NCI-H2227 (cell line): Measurements from ENCODE around the gene FUT8.
"Not testable (repeated sequence)": the region's sequence is repeated elsewhere in the genome, so short reads cannot be mapped to it uniquely, and the experiment has no call there.

Experiments
- DNase-seq: peaks from one replicate; lab custom pipeline; 2025; ENCODE audit not compliant: unreplicated experiment; lab: John Stamatoyannopoulos, UW

FUT8 gene

DNA sequence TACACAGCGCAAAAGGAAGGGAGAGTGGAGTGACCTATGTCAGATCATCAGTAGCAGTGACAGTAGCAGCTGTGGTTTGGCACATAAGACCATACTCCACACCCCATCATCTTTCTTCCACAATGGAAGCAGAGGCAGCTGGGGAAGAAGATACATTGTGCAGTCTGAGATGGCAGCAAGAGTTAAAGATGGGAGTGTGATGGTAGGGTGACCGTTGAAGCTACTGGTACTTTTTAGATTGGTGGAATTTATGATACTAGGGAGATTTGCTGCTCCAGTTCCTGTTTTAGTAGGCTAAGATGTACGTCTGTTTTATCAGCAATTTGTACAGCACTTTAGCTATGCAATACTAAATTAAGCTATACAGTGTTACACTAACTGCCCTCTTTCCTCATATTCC lies 291.0 kb downstream of the FUT8 start:
- peak; percentile 2 for DNase-seq

DNA sequence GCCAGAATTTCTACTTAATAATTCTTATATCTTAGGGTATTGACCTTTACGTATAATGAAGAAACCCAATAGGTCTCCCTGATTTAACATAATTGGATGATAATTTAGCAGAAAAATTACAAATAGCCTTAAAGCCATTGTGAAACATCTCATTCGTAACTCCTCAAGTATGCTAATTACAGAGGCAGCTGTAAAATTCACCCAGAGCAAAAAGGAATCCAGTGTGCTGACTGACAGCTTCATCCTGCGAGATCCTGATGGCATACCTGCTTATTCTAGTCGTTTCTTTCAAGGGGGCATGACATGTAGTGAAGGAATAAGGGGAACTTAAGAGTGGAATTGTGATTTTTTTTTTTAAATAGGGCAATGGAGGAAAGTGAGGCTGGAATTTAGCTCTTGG lies 291.5 kb downstream of the FUT8 start:
- peak; percentile 2 for DNase-seq

- DNase-seq = no peak
Measured at GRCh38 chr14:65704437-65704836, 291.9 kb downstream of the FUT8 start.

DNA sequence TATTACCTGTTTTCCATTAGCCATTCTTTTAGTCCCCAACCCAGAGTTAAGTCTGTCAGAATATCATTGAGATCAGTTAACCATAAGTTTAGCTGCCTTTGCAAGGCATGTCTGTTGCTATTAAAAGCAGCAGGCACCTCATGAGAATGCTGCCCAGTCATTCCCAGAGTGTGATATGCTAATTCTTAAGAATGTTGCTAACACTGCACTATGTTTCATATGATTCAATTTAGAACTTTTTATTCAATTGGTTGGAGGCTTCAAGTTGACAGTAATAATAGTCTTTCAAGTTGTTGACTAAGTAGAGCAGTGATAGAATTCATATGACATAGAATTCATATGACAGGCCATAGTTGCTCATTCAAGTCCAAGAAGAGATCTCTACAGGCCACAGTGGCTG lies 292.3 kb downstream of the FUT8 start:
- no peak for DNase-seq

- DNase-seq = no peak
Measured at GRCh38 chr14:65709576-65709975, 297.0 kb downstream of the FUT8 start.

- not testable (repeated sequence) for DNase-seq
Measured at GRCh38 chr14:65716813-65717212, 304.3 kb downstream of the FUT8 start.

DNA sequence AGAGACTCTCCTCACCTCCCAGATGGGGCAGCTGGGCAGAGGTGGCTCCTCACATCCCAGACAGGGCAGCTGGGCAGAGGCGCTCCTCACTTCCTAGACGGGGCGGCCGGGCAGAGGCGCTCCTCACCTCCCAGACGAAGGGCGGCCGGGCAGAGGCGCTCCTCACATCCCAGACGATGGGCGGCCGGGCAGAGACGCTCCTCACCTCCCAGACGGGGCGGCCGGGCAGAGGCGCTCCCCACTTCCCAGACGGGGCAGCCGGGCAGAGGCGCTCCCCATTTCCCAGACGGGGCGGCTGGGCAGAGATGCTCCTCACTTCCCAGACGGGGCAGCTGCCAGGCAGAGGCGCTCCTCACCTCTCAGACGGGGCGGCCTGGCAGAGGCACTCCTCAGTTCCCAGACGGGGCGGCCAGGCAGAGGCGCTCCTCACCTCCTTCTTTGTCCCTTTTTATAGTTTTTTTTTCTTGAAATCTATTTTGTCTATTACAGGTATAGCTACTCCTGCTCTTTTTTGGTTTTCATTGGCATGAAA lies 304.9 kb downstream of the FUT8 start:
- DNase-seq = not testable (repeated sequence)

DNA sequence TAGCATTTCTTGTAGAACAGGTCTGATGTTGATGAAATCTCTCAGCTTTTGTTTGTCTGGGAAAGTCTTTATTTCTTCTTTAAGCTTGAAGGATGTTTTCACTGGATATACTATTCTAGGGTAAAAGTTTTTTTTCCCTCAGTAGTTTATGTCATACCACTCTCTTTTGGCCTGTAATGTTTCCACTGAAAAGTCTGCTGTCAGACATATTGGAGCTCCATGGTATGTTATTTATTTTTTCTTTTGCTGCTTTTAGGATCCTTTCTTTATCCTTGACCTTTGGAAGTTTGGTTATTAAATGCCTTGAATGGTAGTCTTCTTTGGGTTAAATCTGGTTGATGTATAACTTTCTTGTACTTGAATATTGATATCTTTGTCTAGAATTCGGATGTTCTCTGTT lies 306.1 kb downstream of the FUT8 start:
- DNase-seq = no peak

GRCh38 chr14:65720171-65720570 lies 307.6 kb downstream of the FUT8 start:
- no peak for DNase-seq

DNA sequence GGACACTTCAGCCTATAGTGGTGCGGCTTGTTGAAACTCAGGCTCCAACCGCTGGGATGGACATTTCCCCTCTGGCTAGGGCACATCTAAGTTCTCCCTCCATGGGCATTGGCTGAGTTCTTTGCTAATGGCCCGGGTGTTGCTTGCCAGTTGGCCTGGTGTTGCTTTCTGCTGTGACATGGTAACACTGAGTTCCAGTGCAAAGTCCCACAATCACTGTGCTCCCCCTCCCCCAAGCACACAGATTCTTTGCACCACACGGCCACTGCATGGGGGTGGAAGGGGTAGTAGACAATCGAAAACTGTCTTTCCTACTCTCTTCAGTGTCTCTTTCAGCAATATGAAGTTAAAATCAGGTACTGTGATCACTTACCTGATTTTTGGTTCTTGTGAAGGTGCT lies 308.2 kb downstream of the FUT8 start:
- DNase-seq = no peak

- DNase-seq = no peak
Measured at GRCh38 chr14:65723348-65723747, 310.8 kb downstream of the FUT8 start.

GRCh38 chr14:65728604-65729003 lies 316.1 kb downstream of the FUT8 start:
- no peak for DNase-seq

GRCh38 chr14:65729566-65729965 lies 317.0 kb downstream of the FUT8 start:
- DNase-seq = no peak

GRCh38 chr14:65731933-65732506 lies 319.5 kb downstream of the FUT8 start:
- no peak for DNase-seq

DNA sequence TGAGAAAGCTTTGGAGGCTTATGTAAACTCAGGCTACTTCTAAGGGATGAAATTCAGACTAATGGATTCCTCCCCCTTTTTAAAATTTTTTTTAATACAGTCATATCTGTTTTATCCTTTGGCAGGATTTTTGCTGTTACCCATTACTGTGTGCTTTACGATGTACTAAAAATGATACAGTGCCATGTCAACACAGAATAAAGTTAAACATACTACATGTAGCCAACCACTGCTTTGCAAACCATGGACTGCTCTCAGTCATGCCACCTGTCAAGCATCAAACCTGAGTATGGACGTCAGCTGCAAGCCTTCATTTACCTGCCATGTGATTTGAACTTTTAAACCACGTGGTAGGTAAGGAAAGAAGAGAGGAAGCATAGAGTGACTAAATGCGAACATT lies 325.8 kb downstream of the FUT8 start:
- DNase-seq = no peak

GRCh38 chr14:65745396-65746190 lies 333.1 kb downstream of the FUT8 start:
- DNase-seq = no peak

- DNase-seq = no peak
Measured at GRCh38 chr14:65748796-65749195, 336.3 kb downstream of the FUT8 start.

- no peak for DNase-seq
Measured at GRCh38 chr14:65749287-65749686, 336.8 kb downstream of the FUT8 start.

DNA sequence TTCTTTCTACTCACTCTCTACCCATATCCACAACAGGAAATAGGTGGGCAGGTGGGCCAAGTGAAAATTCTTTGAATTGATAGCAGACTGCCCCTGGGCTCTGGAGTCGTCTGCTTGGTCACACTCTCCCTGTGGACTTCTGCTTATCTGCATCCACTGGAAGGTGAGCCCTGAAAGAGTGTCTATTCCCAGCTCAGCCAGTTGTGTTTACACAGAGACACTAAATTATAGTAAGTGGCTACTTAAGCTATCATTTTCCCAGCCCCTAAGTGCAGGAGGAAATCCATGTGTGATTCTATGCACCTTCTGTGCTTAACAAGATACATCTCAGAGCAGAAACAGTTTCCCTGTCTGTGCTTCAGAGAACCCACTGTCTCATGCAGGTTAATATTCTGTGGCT lies 338.4 kb downstream of the FUT8 start:
- peak; percentile 84 for DNase-seq

- peak; percentile 47 for DNase-seq
Measured at GRCh38 chr14:65751510-65751909, 339.0 kb downstream of the FUT8 start.

GRCh38 chr14:65753061-65753460 lies 340.5 kb downstream of the FUT8 start:
- no peak for DNase-seq

DNA sequence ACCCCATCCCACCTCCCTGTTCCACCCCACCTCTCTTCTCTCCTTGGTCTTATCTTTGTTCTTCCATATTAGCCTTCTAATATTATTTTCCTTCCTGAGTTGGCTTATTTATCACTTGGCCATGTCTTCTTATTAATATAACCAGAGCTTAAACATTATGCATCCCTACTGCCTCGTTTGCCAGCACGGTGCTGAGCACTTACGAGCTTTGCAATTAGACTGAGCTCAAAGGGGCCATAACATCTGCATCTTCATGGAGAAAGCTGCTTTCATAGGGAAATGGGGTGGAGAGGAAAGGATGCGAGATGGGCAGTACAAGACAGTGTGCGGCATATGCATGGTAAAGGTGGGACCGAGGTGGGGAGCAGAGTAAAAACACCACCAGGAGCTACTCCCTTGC lies 342.8 kb downstream of the FUT8 start:
- DNase-seq = no peak

- DNase-seq = no peak
Measured at GRCh38 chr14:65756880-65757279, 344.4 kb downstream of the FUT8 start.
